Activated CD4-positive, alpha-beta T cell treated with anti-CD3 and anti-CD28 coated beads for 48 hours (primary cell): Measurements from ENCODE around the gene KRT20.
A peak's percentile ranks its signal among the peaks of the same experiment; 100 is the strongest.
"Not testable (repeated sequence)": the region's sequence is repeated elsewhere in the genome, so short reads cannot be mapped to it uniquely, and the experiment has no call there.

Experiments used
- DNase-seq: peaks from one replicate; pipeline ENCODE4 v3.0.0-alpha.2; 2020

Gene KRT20

GRCh38 chr17:40884708-40885512 is at the start of gene KRT20:
Gene KRT20, minus strand, starts transcription at chr17:40885242. Its CDS starts 57 bp downstream, at chr17:40885185.
- DNase-seq: no peak

GRCh38 chr17:40932608-40933007 is 47.6 kb upstream of the KRT20 start:
- DNase-seq: no peak

GRCh38 chr17:40931311-40931710 is 46.3 kb upstream of the KRT20 start:
- DNase-seq: no peak

- no peak for DNase-seq
These were observed 41.3 kb upstream of the KRT20 start for GRCh38 chr17:40926341-40926740.

- no peak for DNase-seq
These were observed 37.2 kb upstream of the KRT20 start for GRCh38 chr17:40922239-40922638.

- no peak for DNase-seq
These were observed 36.0 kb upstream of the KRT20 start for GRCh38 chr17:40921026-40921425.

- DNase-seq: not testable (repeated sequence)
These were observed 32.1 kb upstream of the KRT20 start for GRCh38 chr17:40917116-40917515.

- no peak for DNase-seq
These were observed 31.3 kb upstream of the KRT20 start for GRCh38 chr17:40916366-40916765.

- DNase-seq: no peak
These were observed 30.7 kb upstream of the KRT20 start for GRCh38 chr17:40915721-40916256.

GRCh38 chr17:40915199-40915661 is 30.2 kb upstream of the KRT20 start:
- no peak for DNase-seq

GRCh38 chr17:40914075-40914855 is 29.2 kb upstream of the KRT20 start:
- no peak for DNase-seq

GRCh38 chr17:40912486-40913210 is 27.6 kb upstream of the KRT20 start:
- DNase-seq: no peak

GRCh38 chr17:40910441-40910841 is 25.4 kb upstream of the KRT20 start:
- no peak for DNase-seq

GRCh38 chr17:40909755-40910154 is 24.7 kb upstream of the KRT20 start:
- no peak for DNase-seq

GRCh38 chr17:40909351-40909750 is 24.3 kb upstream of the KRT20 start:
- DNase-seq: peak; percentile 80

GRCh38 chr17:40906613-40907012 is 21.6 kb upstream of the KRT20 start:
- DNase-seq: no peak

- no peak for DNase-seq
These were observed 20.3 kb upstream of the KRT20 start for GRCh38 chr17:40905370-40905769.

- DNase-seq: no peak
These were observed 18.2 kb upstream of the KRT20 start for GRCh38 chr17:40903129-40903847.

- no peak for DNase-seq
These were observed 17.5 kb upstream of the KRT20 start for GRCh38 chr17:40902498-40902897.

- DNase-seq: peak; percentile 9
These were observed 17.0 kb upstream of the KRT20 start for GRCh38 chr17:40901981-40902474.

- DNase-seq: no peak
These were observed 15.8 kb upstream of the KRT20 start for GRCh38 chr17:40900809-40901356.

GRCh38 chr17:40896916-40897455 is 11.9 kb upstream of the KRT20 start:
- DNase-seq: no peak
